Endothelial cell (in vitro differentiated cells): ENCODE measurements around the gene KDM4B. TPM values are rescaled to one million over a fixed set of nuclear protein-coding genes. Genes with fewer than 3 reads are reported as not detected.

Source experiments
- DNase-seq: peaks from one replicate; pipeline ENCODE4 v3.0.0; 2021; ENCODE audit warnings: low spot score
- H3K27ac Mint-ChIP-seq: one replicate; pipeline ENCODE4 v1.8.0; 2021; ENCODE audit warnings: mixed read lengths, inconsistent platforms; ENCODE audit not compliant: unreplicated experiment
- H3K27me3 Mint-ChIP-seq: one replicate; pipeline ENCODE4 v1.8.0; 2021; ENCODE audit warnings: mild to moderate bottlenecking, moderate library complexity, mixed read lengths, inconsistent platforms; ENCODE audit not compliant: unreplicated experiment
- H3K36me3 Mint-ChIP-seq: one replicate; pipeline ENCODE4 v1.8.0; 2021; ENCODE audit warnings: mild to moderate bottlenecking, low read depth, mixed read lengths, inconsistent platforms; ENCODE audit not compliant: unreplicated experiment
- H3K4me1 Mint-ChIP-seq: one replicate; pipeline ENCODE4 v1.8.0; 2021; ENCODE audit warnings: mild to moderate bottlenecking, mixed read lengths, inconsistent platforms; ENCODE audit not compliant: unreplicated experiment
- H3K4me3 Mint-ChIP-seq: one replicate; pipeline ENCODE4 v1.8.0; 2021; ENCODE audit warnings: mild to moderate bottlenecking, mixed read lengths, inconsistent platforms; ENCODE audit not compliant: unreplicated experiment
- H3K9me3 Mint-ChIP-seq: one replicate; pipeline ENCODE4 v1.8.0; 2021; ENCODE audit warnings: mixed read lengths, inconsistent platforms; ENCODE audit not compliant: unreplicated experiment
- total RNA-seq: library from RNA; stranded (reverse); fragmentation: NEBNext Ultra II Directional; extraction: Animal tissue kit (Norgen Biotek cat#: 25700); gene quantifications from one replicate; pipeline ENCODE4 v1.2.1, GENCODE V29; 2021; ENCODE audit not compliant: unreplicated experiment
- TF ChIP-seq, protein P1 (sequence below): fragments of 200-600 bp; sonication (generic); IDR thresholded peaks from one replicate; pipeline ENCODE4 v1.5.0; 2021; ENCODE audit warnings: antibody characterized with exemption; ENCODE audit not compliant: unreplicated experiment

The KDM4B gene
- total RNA-seq, 1 donor from 2014 or later, result 42.4 TPM

- H3K36me3 Mint-ChIP-seq, result peaks cover 27% of the 10 kb centered on the region
- H3K27me3 Mint-ChIP-seq, result peaks cover 6% of the 10 kb centered on the region
- H3K4me3 Mint-ChIP-seq, result no peak overlapping the region
- H3K27ac Mint-ChIP-seq, result no peak overlapping the region
- no peak for DNase-seq
- peaks cover 10% of the 10 kb centered on the region for H3K9me3 Mint-ChIP-seq
- TF ChIP-seq, protein P1, sequence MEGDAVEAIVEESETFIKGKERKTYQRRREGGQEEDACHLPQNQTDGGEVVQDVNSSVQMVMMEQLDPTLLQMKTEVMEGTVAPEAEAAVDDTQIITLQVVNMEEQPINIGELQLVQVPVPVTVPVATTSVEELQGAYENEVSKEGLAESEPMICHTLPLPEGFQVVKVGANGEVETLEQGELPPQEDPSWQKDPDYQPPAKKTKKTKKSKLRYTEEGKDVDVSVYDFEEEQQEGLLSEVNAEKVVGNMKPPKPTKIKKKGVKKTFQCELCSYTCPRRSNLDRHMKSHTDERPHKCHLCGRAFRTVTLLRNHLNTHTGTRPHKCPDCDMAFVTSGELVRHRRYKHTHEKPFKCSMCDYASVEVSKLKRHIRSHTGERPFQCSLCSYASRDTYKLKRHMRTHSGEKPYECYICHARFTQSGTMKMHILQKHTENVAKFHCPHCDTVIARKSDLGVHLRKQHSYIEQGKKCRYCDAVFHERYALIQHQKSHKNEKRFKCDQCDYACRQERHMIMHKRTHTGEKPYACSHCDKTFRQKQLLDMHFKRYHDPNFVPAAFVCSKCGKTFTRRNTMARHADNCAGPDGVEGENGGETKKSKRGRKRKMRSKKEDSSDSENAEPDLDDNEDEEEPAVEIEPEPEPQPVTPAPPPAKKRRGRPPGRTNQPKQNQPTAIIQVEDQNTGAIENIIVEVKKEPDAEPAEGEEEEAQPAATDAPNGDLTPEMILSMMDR, result no peak
- no peaks in the 10 kb centered on the region for H3K4me1 Mint-ChIP-seq
Observed at GRCh38 chr19:5103812-5104410, 135.0 kb downstream of the KDM4B start.

DNA sequence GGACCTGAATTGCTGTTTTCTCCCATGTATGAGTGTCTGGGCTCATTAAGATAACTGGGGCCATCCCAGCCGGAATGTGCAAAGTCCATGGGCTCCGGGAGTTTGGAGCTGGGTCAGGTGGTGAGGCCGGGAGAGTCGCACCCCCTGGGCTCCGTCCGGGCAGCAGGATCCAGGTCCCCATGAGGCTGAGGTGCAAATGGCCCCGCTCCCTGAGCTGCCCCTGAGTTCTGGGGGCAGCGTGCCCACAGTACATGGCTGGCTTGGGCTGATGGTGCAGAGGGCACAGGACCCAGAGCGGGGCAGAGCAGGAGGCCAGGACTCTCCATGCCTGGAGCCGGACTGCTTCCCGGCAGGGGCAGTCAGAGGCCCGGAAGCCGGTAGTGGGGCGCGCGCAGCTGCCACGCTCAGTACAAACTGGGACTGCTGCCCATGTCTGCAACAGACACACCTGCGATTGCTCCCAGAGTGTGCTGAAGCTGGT, 136.0 kb downstream of the KDM4B start:
- Mint-ChIP-seq H3K36me3 (peaks cover 17% of the 10 kb centered on the region), H3K4me3 (no peak overlapping the region), H3K9me3 (peaks cover 9% of the 10 kb centered on the region), H3K4me1 (no peaks in the 10 kb centered on the region), H3K27ac (no peak overlapping the region), H3K27me3 (peaks cover 8% of the 10 kb centered on the region)
- TF ChIP-seq, protein P1, result no peak
- no peak for DNase-seq

DNA sequence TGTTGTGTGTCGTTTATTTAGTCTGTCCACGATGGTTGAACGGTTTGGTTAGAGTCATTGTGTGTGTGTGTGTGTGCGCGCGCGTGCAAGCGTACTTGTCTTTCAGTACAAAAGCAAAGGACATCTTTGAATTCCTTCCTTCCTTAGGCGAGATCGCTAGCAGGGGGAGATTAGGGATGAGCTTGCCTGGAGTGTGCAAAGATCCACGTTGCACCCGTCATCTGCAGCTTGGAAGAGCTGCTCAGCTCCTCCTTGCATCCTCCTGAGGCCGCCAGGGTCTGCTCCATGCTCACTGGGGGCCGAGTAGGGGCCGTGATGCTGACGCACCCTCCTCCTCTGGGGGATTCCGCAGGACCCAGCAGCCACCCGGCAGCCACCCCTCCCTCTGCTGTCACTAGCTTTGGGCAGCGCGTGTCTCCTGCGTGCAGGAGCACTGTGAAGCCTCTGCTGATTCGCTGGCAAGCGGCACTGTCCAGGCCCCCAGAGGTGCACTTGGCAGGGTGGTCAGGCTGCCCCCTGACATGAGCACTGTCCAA, 137.3 kb downstream of the KDM4B start:
- TF ChIP-seq, protein P1, result no peak
- no peaks in the 10 kb centered on the region for H3K4me1 Mint-ChIP-seq
- peaks cover 5% of the 10 kb centered on the region for H3K36me3 Mint-ChIP-seq
- no peaks in the 10 kb centered on the region for H3K9me3 Mint-ChIP-seq
- DNase-seq, result no peak
- H3K4me3 Mint-ChIP-seq, result no peak overlapping the region
- H3K27ac Mint-ChIP-seq, result no peak overlapping the region
- H3K27me3 Mint-ChIP-seq, result peaks cover 8% of the 10 kb centered on the region

- peaks cover 8% of the 10 kb centered on the region for H3K27me3 Mint-ChIP-seq
- no peak overlapping the region for H3K27ac Mint-ChIP-seq
- no peak overlapping the region for H3K4me3 Mint-ChIP-seq
- no peaks in the 10 kb centered on the region for H3K4me1 Mint-ChIP-seq
- no peaks in the 10 kb centered on the region for H3K9me3 Mint-ChIP-seq
- H3K36me3 Mint-ChIP-seq, result peaks cover 9% of the 10 kb centered on the region
- TF ChIP-seq, protein P1, result no peak
- DNase-seq, result no peak
Observed at GRCh38 chr19:5106971-5107370, 138.1 kb downstream of the KDM4B start.

GRCh38 chr19:5107432-5108122, 138.7 kb downstream of the KDM4B start:
- DNase-seq, result no peak
- H3K27me3 Mint-ChIP-seq, result peaks cover 8% of the 10 kb centered on the region
- peaks cover 12% of the 10 kb centered on the region for H3K36me3 Mint-ChIP-seq
- H3K9me3 Mint-ChIP-seq, result no peaks in the 10 kb centered on the region
- H3K4me1 Mint-ChIP-seq, result peaks cover 1% of the 10 kb centered on the region
- TF ChIP-seq, protein P1, result no peak
- no peak overlapping the region for H3K27ac Mint-ChIP-seq
- no peak overlapping the region for H3K4me3 Mint-ChIP-seq
